IMR-90 (cell line): ENCODE data around the gene ADGRL3. TPM values are rescaled to one million over a fixed set of nuclear protein-coding genes. Genes with fewer than 3 reads are reported as not detected.
A peak's percentile ranks its signal among the peaks of the same experiment; 100 is the strongest.

Experiments used
- ATAC-seq: fragments of 200-7000 bp; cut with Tn5 transposase; 2 replicates; pipeline ENCODE4 v1.9.1; 2020; ENCODE audit warnings: low read depth, mild to moderate bottlenecking, moderate library complexity
- BruUV-seq: library from RNA; stranded (reverse); fragments of 400-500 nt; replicated peaks from 2 replicates; lab custom pipeline; 2021; lab: Mats Ljungman, UMichigan
- CTCF ChIA-PET: fragments of 300-600 bp; formaldehyde crosslinking; extraction: SDS; loops from one replicate; lab custom pipeline; 2021; ENCODE audit warnings: antibody characterized with exemption; lab: Yijun Ruan, JAX
- POLR2A ChIA-PET: fragments of 300-600 bp; sonication (Branson Sonifier 250); formaldehyde crosslinking; loops from one replicate; lab custom pipeline; 2022; ENCODE audit warnings: antibody characterized with exemption; ENCODE audit not compliant: unreplicated experiment; lab: Charles Lee
- DNase-seq: peaks from one replicate; pipeline ENCODE4 v3.0.0; 2013
- H2AFZ ChIP-seq: replicated peaks from 2 replicates; pipeline ENCODE3; 2013; ENCODE audit warnings: low read length, mild to moderate bottlenecking; ENCODE audit not compliant: poor library complexity
- H2AK5ac ChIP-seq: 2 replicates; pipeline ENCODE4 v1.6.1; 2013; ENCODE audit warnings: low read depth, low read length, inconsistent platforms
- H2AK9ac ChIP-seq: replicated peaks from 2 replicates; pipeline ENCODE3; 2013; ENCODE audit warnings: mild to moderate bottlenecking, low read depth, low read length, moderate library complexity; ENCODE audit not compliant: poor library complexity
- H2BK120ac ChIP-seq: 2 replicates; pipeline ENCODE4 v1.6.1; 2013; ENCODE audit warnings: low read depth, low read length, inconsistent platforms
- H2BK15ac ChIP-seq: 3 replicates; pipeline ENCODE4 v1.6.1; 2013; ENCODE audit warnings: low read depth, low read length, inconsistent platforms
- H2BK20ac ChIP-seq: 2 replicates; pipeline ENCODE4 v1.6.1; 2013; ENCODE audit warnings: low read depth, mild to moderate bottlenecking, inconsistent platforms, low read length, moderate library complexity
- H2BK5ac ChIP-seq: 2 replicates; pipeline ENCODE4 v1.6.1; 2013; ENCODE audit warnings: mild to moderate bottlenecking, low read depth, low read length, inconsistent platforms; ENCODE audit not compliant: poor library complexity, severe bottlenecking
- H3K14ac ChIP-seq: replicated peaks from 2 replicates; pipeline ENCODE4 v1.6.1; 2013; ENCODE audit warnings: low read depth, low read length, inconsistent platforms
- H3K18ac ChIP-seq: 2 replicates; pipeline ENCODE4 v1.6.1; 2013; ENCODE audit warnings: low read depth, low read length, control low read depth
- H3K23ac ChIP-seq: 2 replicates; pipeline ENCODE4 v1.6.1; 2013; ENCODE audit warnings: low read depth, low read length, inconsistent platforms
- H3K27ac ChIP-seq: 2 replicates; pipeline ENCODE4 v1.5.1; 2013; ENCODE audit warnings: mild to moderate bottlenecking, control low read depth, low read length; ENCODE audit not compliant: insufficient read depth
- H3K27me3 ChIP-seq: 2 replicates; pipeline ENCODE4 v1.6.1; 2013; ENCODE audit warnings: low read length; ENCODE audit not compliant: control insufficient read depth, insufficient read depth
- H3K36me3 ChIP-seq: 2 replicates; pipeline ENCODE4 v1.6.1; 2013; ENCODE audit warnings: low read length, mixed read lengths; ENCODE audit not compliant: control insufficient read depth, insufficient read depth
- H3K4ac ChIP-seq: 2 replicates; pipeline ENCODE4 v1.6.1; 2013; ENCODE audit warnings: low read depth, low read length, inconsistent platforms
- H3K4me1 ChIP-seq: 2 replicates; pipeline ENCODE4 v1.6.1; 2013; ENCODE audit warnings: low read length, mixed read lengths; ENCODE audit not compliant: control insufficient read depth, insufficient read depth
- H3K4me2 ChIP-seq: 2 replicates; pipeline ENCODE4 v1.6.1; 2013; ENCODE audit warnings: low read depth, mild to moderate bottlenecking, control low read depth, low read length, moderate library complexity
- H3K4me3 ChIP-seq: 2 replicates; pipeline ENCODE4 v1.5.1; 2013; ENCODE audit warnings: low read depth, mild to moderate bottlenecking, control low read depth, low read length, moderate library complexity; ENCODE audit not compliant: insufficient read depth
- H3K56ac ChIP-seq: 2 replicates; pipeline ENCODE4 v1.6.1; 2013; ENCODE audit warnings: low read length, inconsistent platforms; ENCODE audit not compliant: insufficient read depth; ENCODE audit errors: extremely low read depth
- H3K79me1 ChIP-seq, 2 experiments: 2 replicates each; pipeline ENCODE4 v1.6.1; 2013; ENCODE audit warnings: low read length in 2 of 2, inconsistent platforms in 1 of 2, low read depth in 1 of 2
- H3K9ac ChIP-seq: 2 replicates; pipeline ENCODE4 v1.6.1; 2013; ENCODE audit warnings: low read depth, low read length, control low read depth
- H3K9me1 ChIP-seq: 2 replicates; pipeline ENCODE4 v1.6.1; 2013; ENCODE audit warnings: low read length, inconsistent platforms; ENCODE audit not compliant: insufficient read depth
- H3K9me3 ChIP-seq: 2 replicates; pipeline ENCODE4 v1.6.1; 2013; ENCODE audit warnings: low read length; ENCODE audit not compliant: control insufficient read depth, insufficient read depth
- H4K20me1 ChIP-seq: 2 replicates; pipeline ENCODE4 v1.6.1; 2013; ENCODE audit warnings: low read length, inconsistent platforms; ENCODE audit not compliant: insufficient read depth
- H4K5ac ChIP-seq: 2 replicates; pipeline ENCODE4 v1.6.1; 2013; ENCODE audit warnings: mild to moderate bottlenecking, low read depth, low read length, control low read depth
- H4K8ac ChIP-seq, 2 experiments: 2 replicates each; pipeline ENCODE4 v1.6.1; 2013; ENCODE audit warnings: low read depth in 2 of 2, low read length in 2 of 2, control low read depth in 1 of 2, inconsistent platforms in 1 of 2
- H4K91ac ChIP-seq: 2 replicates; pipeline ENCODE4 v1.6.1; 2013; ENCODE audit warnings: low read depth, low read length, inconsistent platforms; ENCODE audit not compliant: insufficient read depth
- MAFK ChIP-seq: IDR thresholded peaks from 2 replicates; pipeline ENCODE4 v1.6.1; 2012; ENCODE audit warnings: low read depth, low read length, improper control_type of control experiment
- MAZ ChIP-seq: IDR thresholded peaks from 2 replicates; pipeline ENCODE4 v1.6.1; 2012; ENCODE audit warnings: low read depth, mild to moderate bottlenecking, low read length, improper control_type of control experiment, moderate library complexity, borderline replicate concordance
- POLR2A ChIP-seq: IDR thresholded peaks from 2 replicates; pipeline ENCODE4 v1.6.1; 2012; ENCODE audit warnings: mild to moderate bottlenecking, low read depth, low read length
- RCOR1 ChIP-seq: IDR thresholded peaks from 2 replicates; pipeline ENCODE4 v1.6.1; 2012; ENCODE audit warnings: mild to moderate bottlenecking, low read length, improper control_type of control experiment; ENCODE audit not compliant: insufficient replicate concordance
- RFX5 ChIP-seq: IDR thresholded peaks from 2 replicates; pipeline ENCODE4 v1.8.0; 2012; ENCODE audit warnings: low read depth, mild to moderate bottlenecking, low read length, moderate library complexity
- SMC3 ChIP-seq: fragments of 150-350 bp; IDR thresholded peaks from 2 replicates; pipeline ENCODE4 v1.6.1; 2016; ENCODE audit warnings: low read depth, mild to moderate bottlenecking, antibody characterized with exemption, low read length, moderate library complexity
- WGBS, 2 experiments: methylation state at CpG; one replicate each; pipeline versions ENCODE4 v1.1.5 to v1.1.7; 2013; ENCODE audit warnings: missing lambda C conversion rate in 2 of 2; ENCODE audit not compliant: insufficient read length in 1 of 2; ENCODE audit errors: extremely low coverage in 2 of 2; 5-methylcytosine and 5-hydroxymethylcytosine counted together
- dilution Hi-C: fragments of 300-500 bp; cut with HindIII; formaldehyde crosslinking; loops from one replicate; pipeline ENCODE4 v1.14.3; 2018; ENCODE audit warnings: low sequenced_read_pairs; ENCODE audit not compliant: unreplicated experiment
- in situ Hi-C: fragments of 300-500 bp; cut with MboI; formaldehyde crosslinking; loops from 3 replicates; pipeline ENCODE4 v1.14.3; 2019; ENCODE audit warnings: low sequenced_read_pairs, inconsistent platforms, mixed read lengths
- intact Hi-C: fragments of 100-400 bp; cut with micrococcal nuclease; formaldehyde crosslinking; loops from 2 replicates; pipeline ENCODE4 v1.10.0; 2022
- polyA plus RNA-seq, 3 experiments: library from polyadenylated mRNA; depleted of rRNA; stranded (reverse); fragments of >200 nt; gene quantifications; 2 replicates each; pipeline ENCODE4 v1.2.3, GENCODE V29; 2012; ENCODE audit warnings: low replicate concordance in 1 of 3
- total RNA-seq: library from RNA; depleted of rRNA; stranded (reverse); fragments of >200 nt; gene quantifications from 2 replicates; pipeline ENCODE4 v1.2.3, GENCODE V29; 2012
- TF ChIP-seq, protein P1 (sequence below): conservative IDR thresholded peaks from 2 replicates; pipeline ENCODE4 v1.5.1; 2012; ENCODE audit warnings: mild to moderate bottlenecking, low read depth, low read length, improper control_type of control experiment
- TF ChIP-seq, protein P2 (sequence below): fragments of 150-350 bp; IDR thresholded peaks from 2 replicates; pipeline ENCODE4 v1.6.1; 2017; ENCODE audit warnings: mild to moderate bottlenecking, antibody characterized with exemption, low read length, low read depth

The ADGRL3 gene
- total and polyA plus RNA-seq, 2 of the 4 experiments (the other 2 are of a cell fraction) = 0.46 to 2.5 TPM

DNA sequence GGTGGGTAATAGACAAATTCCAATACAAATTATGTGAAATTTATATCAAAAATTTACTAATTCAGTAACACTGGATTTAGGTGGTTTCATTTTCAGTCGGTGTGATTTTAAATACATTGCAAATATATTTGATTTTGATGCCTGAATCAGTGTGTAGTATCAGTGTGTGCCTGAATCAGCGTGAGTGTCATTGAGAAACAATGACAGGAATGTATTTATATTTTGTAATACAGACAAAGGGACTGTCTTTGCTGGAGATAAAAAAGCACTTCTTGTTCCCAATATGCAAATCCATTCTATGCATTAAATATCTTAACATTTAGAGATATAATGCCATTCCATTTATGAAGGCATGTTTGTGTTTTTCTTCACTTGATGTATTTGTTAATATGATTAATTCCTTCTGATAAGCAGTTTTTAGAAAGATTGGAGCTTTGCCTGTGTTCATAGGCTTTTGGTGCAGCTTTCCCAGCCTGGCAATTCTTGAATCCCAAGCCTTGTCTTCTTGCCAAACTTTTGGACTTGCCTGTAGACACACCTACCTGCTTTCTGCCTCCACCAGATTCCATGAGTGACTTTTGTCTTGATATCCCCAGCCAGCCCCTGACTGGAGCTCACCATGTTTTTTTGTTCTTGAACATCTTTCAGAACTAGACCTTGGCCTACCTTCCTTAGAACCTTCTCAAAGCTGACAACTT is 243.8 kb downstream of the ADGRL3 start:
- Histone ChIP-seq H4K91ac (peak overlapping the region; percentile 6; the same call in 1 of the 2 replicates), H3K27me3 (no peaks in the 10 kb centered on the region), H4K8ac (peak overlapping the region in 1 of 2 experiments; percentile 54; a peak in 1 of 4 replicates), H2BK5ac (peak overlapping the region; percentile 57), H3K56ac (0 out of 2 replicates have a peak overlapping the region, but pooled peaks have one; percentile 35), H3K36me3 (no peaks in the 10 kb centered on the region), H3K9me3 (no peaks in the 10 kb centered on the region), H3K14ac (peak overlapping the region; percentile 40; the same call in 1 of the 2 replicates), H3K4me2 (peak overlapping the region; percentile 74; the same call in 1 of the 2 replicates), H3K4ac (peak overlapping the region; percentile 79), H3K18ac (peak overlapping the region; percentile 80; the same call in 1 of the 2 replicates), H3K4me3 (0 out of 2 replicates have a peak overlapping the region, but pooled peaks have one; percentile 11), H4K5ac (peak overlapping the region; percentile 68; the same call in 1 of the 2 replicates), H3K27ac (no peak overlapping the region), H2BK20ac (peak overlapping the region; percentile 81), H3K79me1 (no peaks in the 10 kb centered on the region), H2AK5ac (0 out of 2 replicates have a peak overlapping the region, but pooled peaks have one; percentile 38), H2BK15ac (peak overlapping the region; percentile 29; the same call in 1 of the 3 replicates), H4K20me1 (no peaks in the 10 kb centered on the region), H2BK120ac (peak overlapping the region; percentile 86), H3K9ac (no peak overlapping the region), H3K4me1 (peaks cover 3% of the 10 kb centered on the region; the same call in 1 of the 2 replicates), H2AK9ac (no peak overlapping the region), H2AFZ (peak overlapping the region; percentile 67), H3K23ac (no peak overlapping the region; the same call in 1 of the 2 replicates), H3K9me1 (no peaks in the 10 kb centered on the region)
- no TSS peak for BruUV-seq
- ChIA-PET POLR2A (interaction anchor here (0.6 kb wide), 1 partner anchor 243 kb away, joined by 7 read pairs; no protein-coding TSS in a partner anchor), CTCF (no interaction called here)
- peak; percentile 61 for DNase-seq
- in situ Hi-C loops (no loop called here), dilution Hi-C loops (no loop called here), intact Hi-C loops (no loop called here)
- WGBS, 2 experiments = no CpG with 5 or more reads among the region's 2 CpGs
- TF ChIP-seq POLR2A (no peak), RFX5 (no peak), MAZ (no peak), MAFK (no peak), RCOR1 (no peak), SMC3 (no peak)
- TF ChIP-seq, protein P1, sequence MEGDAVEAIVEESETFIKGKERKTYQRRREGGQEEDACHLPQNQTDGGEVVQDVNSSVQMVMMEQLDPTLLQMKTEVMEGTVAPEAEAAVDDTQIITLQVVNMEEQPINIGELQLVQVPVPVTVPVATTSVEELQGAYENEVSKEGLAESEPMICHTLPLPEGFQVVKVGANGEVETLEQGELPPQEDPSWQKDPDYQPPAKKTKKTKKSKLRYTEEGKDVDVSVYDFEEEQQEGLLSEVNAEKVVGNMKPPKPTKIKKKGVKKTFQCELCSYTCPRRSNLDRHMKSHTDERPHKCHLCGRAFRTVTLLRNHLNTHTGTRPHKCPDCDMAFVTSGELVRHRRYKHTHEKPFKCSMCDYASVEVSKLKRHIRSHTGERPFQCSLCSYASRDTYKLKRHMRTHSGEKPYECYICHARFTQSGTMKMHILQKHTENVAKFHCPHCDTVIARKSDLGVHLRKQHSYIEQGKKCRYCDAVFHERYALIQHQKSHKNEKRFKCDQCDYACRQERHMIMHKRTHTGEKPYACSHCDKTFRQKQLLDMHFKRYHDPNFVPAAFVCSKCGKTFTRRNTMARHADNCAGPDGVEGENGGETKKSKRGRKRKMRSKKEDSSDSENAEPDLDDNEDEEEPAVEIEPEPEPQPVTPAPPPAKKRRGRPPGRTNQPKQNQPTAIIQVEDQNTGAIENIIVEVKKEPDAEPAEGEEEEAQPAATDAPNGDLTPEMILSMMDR = no peak
- TF ChIP-seq, protein P2, sequence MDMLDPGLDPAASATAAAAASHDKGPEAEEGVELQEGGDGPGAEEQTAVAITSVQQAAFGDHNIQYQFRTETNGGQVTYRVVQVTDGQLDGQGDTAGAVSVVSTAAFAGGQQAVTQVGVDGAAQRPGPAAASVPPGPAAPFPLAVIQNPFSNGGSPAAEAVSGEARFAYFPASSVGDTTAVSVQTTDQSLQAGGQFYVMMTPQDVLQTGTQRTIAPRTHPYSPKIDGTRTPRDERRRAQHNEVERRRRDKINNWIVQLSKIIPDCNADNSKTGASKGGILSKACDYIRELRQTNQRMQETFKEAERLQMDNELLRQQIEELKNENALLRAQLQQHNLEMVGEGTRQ = no peak
- ATAC-seq = peak; percentile 79
